Right renal pelvis (tissue), 4 donors: ENCODE results near the gene LOC128125822.
"Not testable (repeated sequence)": the region's sequence is repeated elsewhere in the genome, so short reads cannot be mapped to it uniquely, and the experiment has no call there.

ENCODE experiments used
- DNase-seq, 4 donors: peaks; one replicate each; pipeline ENCODE4 v3.0.0-alpha.2; 2013; ENCODE audit warnings: low read depth in 4 of 4, low spot score in 3 of 4, missing footprints in 1 of 4

Gene LOC128125822

DNA sequence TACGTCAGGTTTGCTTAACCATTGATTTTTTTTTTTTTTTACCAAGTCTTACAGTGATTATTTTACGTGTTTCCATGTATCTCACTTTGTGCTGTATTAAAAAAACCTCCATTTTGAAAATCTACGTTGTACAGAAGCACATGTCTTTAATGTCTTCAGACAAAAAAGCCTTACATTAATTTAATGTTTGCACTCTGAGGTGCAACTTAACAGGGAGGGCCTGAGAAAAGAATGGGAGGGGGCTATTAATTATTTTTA, 8.4 kb downstream of the LOC128125822 start:
- DNase-seq: no peak

GRCh38 chr6:63581355-63582013, 9.2 kb downstream of the LOC128125822 start:
- no peak for DNase-seq

- DNase-seq: no peak
These were observed 10.4 kb downstream of the LOC128125822 start for GRCh38 chr6:63582579-63583231.

DNA sequence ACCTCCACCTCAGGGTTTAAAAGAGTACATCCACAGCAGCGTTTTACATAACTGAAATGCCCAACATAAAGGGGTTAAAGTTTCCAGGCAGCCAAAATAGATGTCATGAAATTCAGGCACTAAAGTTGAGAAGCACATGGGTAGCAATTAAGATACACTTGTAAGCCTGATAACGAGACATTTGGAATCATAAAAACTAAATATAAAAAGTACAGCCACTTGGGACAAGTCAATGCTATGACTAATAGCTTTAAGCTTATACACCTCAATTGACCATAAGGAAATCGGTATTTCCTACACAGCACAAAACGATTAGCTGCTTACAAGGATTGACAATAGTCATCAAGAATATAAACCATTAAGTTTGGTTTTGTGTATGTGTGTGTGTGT, 11.8 kb downstream of the LOC128125822 start:
- no peak for DNase-seq

GRCh38 chr6:63584566-63584965, 12.3 kb downstream of the LOC128125822 start:
- no peak for DNase-seq

DNA sequence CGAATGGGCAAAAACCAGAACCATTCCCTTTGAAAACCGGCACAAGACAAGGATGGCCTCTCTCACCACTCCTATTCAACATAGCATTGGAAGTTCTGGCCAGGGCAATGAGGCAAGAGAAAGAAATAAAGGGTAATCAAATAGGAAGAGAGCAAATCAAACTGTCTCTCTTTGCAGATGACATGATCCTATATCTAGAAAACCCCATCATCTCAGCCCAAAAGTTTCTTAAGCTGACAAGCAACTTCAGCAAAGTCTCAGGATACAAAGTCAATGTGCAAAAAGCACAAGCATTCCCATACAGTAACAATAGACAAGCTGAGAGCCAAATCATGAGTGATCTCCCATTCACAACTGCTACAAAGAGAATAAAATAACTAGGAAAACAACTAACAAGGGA, 13.4 kb downstream of the LOC128125822 start:
- not testable (repeated sequence) for DNase-seq

- no peak for DNase-seq
These were observed 17.7 kb downstream of the LOC128125822 start for GRCh38 chr6:63589952-63590411.

- DNase-seq: no peak
These were observed 20.6 kb downstream of the LOC128125822 start for GRCh38 chr6:63592886-63593285.

- DNase-seq: no peak
These were observed 25.1 kb downstream of the LOC128125822 start for GRCh38 chr6:63597141-63598048.

GRCh38 chr6:63598049-63599036, 26.1 kb downstream of the LOC128125822 start:
- peak in 3 of 4 donors; percentile 39 to 59 (median 59) for DNase-seq

GRCh38 chr6:63599243-63599642, 27.0 kb downstream of the LOC128125822 start:
- DNase-seq: no peak

- no peak for DNase-seq
These were observed 27.9 kb downstream of the LOC128125822 start for GRCh38 chr6:63600136-63600535.

- DNase-seq: no peak
These were observed 37.0 kb downstream of the LOC128125822 start for GRCh38 chr6:63609231-63609630.

GRCh38 chr6:63610944-63611343, 38.7 kb downstream of the LOC128125822 start:
- no peak for DNase-seq

GRCh38 chr6:63611560-63611959, 39.3 kb downstream of the LOC128125822 start:
- no peak for DNase-seq

DNA sequence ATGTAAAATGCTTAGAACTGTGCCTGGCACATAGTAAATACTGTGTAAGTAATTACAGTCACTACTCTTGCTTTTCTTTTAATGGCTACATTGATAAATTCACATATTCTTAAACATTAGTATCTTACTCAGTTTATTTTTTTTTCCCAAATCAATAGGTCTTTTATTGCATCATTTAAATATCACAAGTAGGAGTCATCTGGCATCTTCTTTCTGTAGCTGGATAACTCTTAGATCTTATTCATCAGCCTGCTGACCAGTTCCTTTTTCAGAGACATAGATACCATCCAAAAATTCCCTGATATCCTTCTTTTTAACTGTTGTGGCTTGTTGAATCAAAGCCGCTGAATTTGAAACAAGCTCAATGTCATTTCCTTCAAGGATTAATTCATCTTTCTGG, 43.3 kb downstream of the LOC128125822 start:
- no peak for DNase-seq
